GM18868 (cell line): ENCODE measurements around the gene ARHGEF11.

Experiments used
- ATAC-seq: cut with Tn5 transposase; IDR thresholded peaks from one replicate; pipeline ENCODE4 v1.9.1; 2021; ENCODE audit warnings: mild to moderate bottlenecking, moderate library complexity; ENCODE audit not compliant: unreplicated experiment

ARHGEF11 gene

DNA sequence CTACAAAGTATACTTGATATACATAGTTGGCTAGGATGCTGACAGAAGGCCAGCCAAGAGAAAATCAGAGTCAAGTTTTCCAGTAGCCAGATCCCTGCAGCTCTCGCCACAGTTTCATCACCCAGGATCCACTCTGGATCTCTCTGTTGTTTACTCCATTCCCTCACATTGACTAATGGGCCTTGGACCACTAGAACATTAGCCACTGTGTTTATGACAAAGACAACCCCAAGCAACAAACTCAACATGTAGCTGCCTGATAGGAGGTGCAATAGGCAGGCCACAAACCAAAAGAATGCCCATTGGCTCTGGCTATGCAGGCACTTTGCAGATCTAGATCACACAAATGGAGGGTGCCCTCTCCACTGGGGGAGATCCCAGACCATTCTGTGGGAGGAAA, 44.2 kb downstream of the ARHGEF11 start:
- no peak for ATAC-seq

DNA sequence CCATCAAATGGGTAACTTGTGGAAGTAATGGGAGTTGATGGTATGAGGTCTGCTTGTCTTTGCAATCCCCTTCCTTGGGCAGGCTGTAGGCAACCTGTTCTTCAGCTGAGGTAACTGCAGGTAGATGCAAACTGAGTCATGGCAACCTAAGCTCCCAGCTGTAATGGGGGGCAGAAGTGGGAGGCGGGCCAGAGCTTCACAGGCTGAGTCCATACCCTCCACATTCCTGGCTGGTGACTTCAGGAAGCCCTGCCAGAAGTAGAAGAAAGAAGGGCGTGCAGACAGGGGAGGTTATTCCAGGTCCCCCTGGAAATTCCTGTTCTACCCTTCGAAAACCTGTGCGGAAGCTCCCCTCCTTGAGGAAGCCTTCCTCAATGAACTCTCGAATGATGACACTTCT, 44.9 kb downstream of the ARHGEF11 start:
- no peak for ATAC-seq

DNA sequence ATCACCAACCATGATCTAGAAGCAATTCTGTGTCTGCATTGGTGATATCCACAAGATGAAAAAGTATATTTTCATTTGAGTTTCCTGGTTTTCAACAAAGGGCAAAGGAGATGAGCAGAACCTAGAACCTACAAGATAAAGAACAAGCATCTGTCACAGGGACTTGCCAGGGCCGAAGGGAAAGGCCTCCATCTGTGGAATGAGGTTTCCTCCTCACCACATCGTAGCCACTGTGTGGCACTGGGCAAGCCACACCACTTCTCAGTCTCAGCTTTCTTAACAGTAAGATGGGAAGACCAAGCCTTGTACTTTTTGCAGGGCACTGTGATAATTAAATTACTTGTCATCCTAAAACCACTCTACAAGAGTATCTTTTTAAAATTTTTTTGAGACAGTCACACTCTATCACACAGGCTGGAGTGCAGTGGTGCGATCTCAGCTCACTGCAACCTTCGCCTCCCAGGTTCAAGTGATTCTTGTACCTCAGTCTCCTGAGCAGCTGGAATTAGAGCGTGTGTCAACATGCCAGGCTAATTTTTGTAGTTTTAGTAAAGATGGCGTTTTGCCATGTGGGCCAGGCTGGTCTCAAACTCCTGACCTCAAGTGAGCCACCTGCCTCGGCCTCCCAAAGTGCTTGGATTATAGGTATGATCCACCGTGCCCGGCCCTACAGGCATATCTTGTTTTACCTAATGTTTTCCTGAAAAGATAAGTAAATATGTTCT, 45.8 kb downstream of the ARHGEF11 start:
- no peak for ATAC-seq

DNA sequence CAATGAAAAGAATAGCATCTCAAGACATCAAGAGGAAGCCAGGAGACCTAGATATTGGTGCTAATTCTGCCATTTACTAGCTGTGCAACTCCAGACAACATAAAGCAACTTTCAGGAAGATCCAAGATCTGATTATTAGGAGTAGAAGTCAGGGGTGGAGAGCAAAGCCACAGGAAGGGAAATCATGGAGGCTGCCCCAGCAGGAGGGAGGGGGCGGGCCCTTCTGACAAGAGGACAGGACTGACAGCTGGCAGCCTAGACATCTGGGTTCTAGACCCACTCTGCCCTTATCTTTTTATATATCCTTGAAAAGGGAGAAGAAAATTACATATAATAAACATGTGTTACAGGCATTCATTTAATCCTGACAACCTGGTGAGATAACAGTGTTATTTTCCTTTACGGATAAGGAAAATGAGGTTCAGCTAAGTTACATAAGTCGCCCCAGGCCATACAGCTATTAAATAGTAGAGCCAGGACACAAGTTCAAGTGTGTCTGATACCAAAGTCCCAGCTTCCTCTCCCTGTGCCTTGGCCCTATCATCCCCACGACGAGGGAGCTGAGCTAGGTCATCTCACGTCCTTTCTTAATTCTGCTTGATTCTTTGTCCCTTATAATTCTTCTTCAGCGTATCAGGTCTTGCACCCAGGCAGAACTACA, 46.6 kb downstream of the ARHGEF11 start:
- no peak for ATAC-seq

DNA sequence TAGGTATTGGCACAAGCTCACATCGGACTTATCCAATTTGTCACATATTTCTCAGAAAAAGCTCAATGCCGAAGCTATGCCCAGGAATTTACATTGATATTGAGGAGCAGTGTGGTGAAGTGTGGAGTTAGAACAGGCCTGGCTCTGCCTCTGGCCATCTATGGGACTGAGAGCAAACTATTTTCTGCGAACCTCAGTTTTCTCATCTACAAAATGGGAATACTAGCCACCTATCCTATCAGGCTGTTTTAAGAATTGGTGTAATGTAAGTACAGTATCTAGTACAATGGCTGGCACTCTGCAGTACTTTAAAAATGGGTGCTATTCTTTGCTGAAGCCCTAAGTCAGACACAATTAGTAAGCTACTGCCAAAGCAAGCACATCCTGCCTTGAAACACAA, 47.2 kb downstream of the ARHGEF11 start:
- ATAC-seq: no peak

DNA sequence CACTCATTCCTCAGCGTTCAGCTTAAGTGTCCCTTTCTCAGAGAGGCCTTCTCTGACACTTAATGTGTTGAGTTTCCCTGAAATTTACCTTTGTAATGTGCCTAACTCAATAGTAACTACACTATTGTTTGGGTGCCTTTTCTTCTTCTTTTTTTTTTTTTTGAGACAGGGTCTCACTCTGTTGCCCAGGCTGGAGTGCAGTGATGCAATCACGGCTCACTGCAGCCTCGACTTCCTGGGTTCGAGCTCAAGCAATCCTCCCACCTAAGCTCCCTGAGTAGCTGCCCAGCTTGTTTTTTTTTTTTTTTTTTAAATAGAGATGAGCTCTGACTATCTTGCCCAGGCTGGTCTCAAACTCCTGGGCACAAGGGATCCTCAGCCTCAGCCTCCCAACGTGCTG, 50.1 kb downstream of the ARHGEF11 start:
- ATAC-seq: no peak

DNA sequence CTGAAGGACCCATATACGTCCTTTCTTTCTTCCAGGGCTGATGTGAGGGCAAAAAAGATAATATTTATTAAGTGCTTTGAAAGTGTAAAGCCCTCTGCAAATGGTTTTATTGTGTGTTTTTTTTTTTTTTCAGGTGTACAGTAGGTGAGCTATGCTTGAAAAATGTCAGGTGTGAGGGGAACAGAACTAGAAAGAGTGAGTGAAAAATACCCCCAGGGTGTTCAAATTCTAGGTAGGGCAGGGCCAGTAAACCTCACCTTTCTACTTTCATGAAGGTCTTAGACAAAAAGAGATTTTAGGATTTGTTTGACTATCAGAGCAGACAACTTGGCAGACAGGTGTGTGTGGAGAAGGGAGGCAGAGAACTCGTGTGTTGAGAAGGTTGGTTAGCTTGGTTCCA, 51.3 kb downstream of the ARHGEF11 start:
- no peak for ATAC-seq

DNA sequence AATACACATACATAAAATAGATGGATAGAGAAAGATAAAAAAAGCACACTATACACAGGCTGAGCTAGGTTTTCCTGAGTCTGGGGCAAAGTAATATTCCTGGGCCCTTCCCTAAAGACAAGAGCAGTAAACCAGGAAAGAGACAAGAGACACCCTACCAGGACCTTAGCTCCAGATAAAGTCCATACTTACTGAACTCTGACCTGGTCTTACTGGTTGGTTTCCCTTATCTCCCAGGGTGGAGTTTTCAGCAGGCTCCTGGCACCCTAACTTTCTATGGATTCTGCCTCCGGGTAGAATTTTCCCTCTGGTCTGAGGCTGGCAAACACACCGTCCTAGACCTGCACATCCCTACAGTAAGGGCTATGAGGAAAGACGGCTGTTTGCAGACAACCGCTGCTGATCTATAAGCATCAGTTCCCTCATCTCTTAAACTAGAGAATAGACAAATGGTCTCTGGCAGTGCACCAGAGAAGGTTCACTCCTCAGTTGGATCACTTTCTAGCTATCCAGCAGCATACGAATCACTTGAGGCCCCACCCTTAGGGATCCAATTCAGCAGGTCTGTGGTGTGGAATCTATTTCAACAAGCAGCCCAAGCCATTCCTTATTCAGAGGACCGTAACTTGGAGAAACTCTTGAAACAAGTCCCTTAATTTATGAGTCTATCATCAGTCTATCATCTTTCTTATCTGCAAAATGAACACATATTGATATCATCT, 52.0 kb downstream of the ARHGEF11 start:
- no peak for ATAC-seq

DNA sequence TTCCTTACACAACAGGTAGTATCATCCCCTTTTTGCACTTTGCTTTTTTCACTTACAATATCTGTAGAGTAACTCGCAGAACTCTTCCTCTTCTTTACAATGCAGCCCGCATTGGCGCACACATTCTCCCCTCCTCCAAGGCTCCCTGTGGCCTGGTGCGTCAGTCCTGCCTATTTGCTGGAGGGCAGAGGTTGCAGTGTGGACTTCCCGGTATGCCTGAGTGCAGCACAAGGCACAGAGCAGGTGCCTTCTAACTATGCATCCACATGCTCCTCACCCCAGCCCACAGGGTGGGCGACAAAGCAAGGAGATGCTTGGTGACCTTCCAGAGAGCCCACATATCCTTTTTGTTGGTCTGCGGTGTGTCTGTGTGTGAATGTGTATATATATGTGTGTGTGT, 53.3 kb downstream of the ARHGEF11 start:
- no peak for ATAC-seq

DNA sequence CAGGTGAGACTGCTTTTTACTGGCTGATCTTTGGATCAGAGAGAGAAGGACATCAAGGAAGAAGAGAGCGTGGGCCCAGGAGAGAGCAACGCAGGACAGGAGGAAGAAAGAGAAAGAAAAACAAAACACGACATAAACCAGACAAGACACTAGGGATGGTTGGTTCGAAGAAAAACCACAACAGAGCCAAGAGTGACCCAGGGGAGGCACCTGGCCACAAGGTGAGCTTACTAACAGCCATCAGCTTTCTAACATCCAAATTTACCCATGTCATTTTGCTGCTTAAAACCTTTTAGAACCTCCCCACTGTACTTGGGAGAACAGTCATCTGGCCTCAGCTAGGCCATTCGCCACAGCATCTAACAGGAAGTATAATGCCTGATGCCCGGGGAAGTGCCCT, 57.8 kb downstream of the ARHGEF11 start:
- no peak for ATAC-seq

DNA sequence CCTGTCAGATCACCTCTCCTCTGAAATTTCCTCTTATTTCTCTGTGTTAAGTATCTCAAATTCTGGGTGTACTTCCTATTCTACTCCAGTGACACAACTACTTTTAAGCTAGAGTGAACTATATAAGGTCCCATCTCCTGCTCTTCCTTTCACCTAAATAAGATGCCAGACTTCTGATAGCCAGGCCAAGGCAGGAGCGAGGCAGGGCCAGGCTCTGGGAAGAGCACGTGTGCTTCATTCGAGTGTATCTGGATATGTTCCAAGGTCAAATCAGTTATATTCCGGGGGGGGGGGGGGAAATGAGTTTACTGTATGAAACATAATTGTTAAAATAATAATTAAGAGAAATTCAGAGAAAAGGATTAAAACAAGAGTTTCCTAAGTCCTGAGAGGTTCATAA, 65.0 kb downstream of the ARHGEF11 start:
- no peak for ATAC-seq

DNA sequence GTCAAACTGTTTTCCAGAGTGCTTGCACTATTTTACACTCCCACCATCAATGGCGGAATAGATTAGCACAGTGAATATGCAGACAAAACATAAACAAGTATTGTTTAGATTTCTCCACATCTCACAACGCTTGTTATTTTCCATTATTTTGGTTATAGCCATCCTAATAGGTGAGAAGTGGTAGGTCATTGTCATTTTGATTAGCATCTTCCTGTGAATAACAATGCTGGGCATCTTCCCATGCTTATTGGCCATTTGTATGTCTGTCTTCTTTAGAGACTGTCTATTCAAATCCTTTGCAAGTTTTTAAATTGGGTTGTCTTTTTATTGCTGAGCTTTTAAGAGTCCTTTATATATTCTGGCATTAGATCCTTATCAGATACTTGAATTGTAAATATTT, 70.5 kb downstream of the ARHGEF11 start:
- no peak for ATAC-seq

DNA sequence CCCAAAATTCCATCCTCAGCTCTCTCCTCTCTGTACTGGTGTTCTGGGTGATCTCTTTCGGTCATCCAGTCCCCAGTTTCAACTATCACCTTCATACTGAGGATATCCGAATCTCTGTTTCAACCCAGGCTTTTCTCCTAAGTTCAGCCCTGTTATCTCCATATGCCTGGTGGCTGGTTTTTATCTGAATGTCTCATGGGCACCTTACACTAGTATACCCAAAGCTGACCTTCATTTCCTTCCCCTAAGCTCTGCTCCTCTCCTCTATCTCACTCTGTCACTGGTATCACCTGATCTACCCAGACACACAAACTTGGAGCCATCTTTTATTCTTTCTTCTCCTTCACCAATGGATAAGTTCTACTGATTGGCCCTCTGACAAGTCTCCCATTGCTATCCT, 72.1 kb downstream of the ARHGEF11 start:
- ATAC-seq: no peak

DNA sequence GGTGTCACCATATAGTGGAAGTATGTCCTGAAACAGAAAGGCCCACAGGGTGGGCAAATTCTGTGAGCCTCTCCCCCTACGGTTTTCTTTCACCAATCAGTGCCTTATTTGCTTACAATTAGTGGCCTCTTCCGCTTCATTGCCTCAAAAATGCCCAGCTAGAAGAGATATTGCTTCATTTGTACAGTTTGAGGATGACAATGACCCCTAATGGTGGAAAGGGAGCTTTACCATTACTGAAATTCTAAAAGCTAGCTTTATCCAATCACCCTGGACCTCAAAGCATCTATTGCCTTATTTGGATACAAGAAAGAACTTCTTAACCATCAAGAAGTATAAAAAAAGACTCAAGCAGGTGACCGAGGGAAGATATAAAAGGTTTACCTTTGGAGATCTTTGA, 75.5 kb downstream of the ARHGEF11 start:
- ATAC-seq: no peak

DNA sequence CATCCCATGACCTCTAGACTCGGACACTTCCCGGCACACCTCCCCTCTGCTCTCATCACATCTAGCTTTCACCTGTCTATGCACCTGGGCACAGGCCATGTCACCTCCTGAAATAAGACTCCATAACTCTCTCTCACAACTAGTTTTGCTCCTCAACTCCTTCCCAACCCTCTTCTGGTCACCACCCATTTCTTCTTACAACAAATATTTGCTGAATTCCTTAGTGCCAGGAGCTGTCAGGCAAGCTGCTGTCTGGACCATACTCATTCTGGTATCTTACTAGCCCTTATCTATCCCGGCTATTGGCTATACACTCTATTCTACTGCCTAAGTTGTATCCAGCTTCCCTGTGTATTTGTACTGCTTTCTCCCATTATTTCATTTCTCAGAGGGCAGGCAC, 76.0 kb downstream of the ARHGEF11 start:
- ATAC-seq: no peak

DNA sequence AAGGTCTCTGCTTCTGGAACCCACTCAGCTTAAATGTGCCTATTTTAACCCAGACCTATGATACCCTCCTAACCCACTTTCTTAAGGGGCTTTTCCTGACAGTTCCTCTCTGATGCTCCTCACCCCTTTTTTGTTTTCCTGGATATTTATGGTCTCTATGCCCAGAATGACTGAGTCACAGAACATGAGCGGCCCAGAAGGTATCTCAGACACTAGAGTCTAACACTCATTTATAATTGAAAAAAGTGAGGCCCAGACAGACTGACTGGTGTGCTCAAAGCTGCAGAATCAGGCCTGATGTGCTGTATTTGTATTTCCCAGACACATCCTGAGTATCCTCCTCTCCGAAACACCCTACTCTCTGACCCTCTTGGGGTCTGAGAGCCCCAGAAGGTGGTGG, 81.1 kb downstream of the ARHGEF11 start:
- ATAC-seq: no peak

DNA sequence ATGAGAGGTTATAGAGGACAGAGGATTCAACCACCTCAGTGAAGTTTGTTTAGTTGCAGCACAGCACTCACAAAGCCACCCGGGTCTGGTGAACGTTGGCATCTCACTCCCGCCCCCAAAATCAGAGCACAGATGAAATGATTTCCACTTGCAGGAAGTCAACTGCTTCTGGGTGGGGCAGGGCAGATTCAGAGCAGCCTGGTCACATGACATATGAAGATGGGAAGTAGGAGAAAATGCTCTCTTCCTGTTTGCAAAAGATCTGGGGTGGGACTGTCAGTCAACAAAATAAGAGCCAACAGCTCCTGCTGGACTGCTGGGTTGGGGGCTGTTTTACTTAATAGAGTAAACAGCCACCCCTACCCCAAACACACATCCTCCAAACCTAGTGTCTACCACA, 81.9 kb downstream of the ARHGEF11 start:
- ATAC-seq: no peak

DNA sequence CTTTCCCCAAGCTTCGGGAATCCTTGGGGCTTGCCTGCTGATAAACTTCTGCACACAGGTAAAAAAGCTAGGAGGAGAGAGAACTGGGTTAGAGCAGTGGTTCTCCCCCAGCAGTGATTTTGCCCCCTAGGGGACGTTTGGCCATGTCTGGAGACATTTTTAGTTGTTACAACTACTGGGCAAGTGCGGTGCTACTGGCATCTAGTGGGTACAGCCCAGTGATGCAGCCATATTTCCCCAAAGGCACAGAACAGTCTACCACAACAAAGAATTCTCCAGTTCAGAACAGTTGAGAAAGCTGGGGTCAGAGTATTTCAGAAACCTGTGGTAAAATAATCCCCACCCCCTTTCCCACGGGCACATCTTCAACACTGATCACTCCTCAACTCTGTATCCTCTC, 83.8 kb downstream of the ARHGEF11 start:
- no peak for ATAC-seq

DNA sequence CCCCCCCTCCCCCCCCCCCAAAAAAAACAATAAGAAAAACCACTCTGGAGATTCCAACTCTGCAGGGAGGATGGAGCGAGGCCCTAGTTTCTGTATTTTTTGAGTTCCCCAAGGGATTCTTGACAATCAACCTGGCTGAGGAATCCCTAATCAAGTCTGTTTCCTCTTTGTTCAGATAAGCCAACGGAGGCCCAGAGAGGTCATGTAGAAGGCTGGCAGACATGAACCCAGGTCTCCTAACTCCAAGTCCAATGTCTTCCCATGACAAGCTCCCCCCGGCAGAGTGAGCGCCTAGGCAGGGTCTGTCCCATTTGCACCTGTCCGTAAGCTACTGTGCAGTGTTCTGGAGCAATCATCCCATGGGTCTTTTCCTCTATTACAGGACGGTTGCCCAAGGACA, 85.6 kb downstream of the ARHGEF11 start:
- no peak for ATAC-seq

DNA sequence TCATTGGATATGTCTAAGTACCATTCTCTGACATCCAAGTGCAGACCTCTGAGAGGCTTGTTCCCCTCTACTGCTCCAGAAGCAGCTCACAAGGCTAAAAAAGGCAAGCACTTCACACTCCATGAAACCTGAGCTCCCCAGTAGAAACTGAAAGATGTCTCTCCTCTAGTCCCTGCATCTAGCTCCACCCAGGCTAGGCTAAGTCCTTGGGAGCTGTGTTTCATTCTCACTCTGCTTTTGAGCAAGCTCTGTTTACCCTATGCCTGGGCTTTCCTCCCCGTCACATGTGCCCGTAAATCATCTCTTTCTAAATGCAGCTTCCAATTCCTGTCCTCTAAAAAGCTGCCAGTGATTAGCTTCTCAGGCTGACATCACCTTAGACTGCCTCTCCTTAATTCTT, 86.1 kb downstream of the ARHGEF11 start:
- peak; percentile 38 for ATAC-seq

DNA sequence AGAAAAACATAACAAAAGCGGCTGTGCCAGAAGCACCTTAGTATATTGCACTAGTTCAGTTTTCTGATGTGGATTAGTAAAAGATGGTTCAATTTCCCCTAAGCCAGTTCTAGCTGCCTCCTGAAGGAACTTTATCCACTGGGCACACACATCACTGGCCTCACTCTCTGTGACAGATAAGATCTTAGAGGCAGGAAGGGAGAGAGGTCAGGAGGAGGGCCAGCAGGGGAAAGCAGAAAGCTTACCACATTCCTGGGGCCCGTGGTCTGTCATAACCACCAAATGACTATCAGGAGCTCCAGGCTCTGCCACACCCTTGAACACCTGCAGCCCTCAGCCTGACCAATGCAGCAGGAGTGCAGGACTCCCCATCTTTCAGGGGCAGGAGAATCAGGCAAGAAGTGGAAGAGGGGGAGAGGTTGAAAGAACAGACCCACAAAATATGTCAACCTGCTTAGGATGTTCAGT, 87.3 kb downstream of the ARHGEF11 start:
- no peak for ATAC-seq

DNA sequence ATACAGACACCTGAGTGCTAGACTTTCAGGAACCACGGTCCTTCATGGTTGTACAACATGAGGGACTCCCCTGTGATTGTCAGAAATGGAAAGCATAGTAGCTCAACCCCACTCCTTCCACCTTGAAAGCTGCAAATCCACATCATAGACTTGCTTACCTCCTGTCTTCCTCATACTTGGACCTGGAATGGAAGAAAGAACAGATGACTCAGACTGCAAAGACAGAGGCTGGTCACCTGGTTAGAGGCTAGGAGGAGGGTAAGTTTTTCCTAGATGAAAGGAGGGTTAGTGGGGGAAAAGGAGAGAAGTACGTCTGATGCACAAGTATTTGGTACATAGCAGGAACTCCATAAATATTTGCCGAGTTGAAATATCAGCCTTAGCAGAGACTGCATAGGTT, 87.9 kb downstream of the ARHGEF11 start:
- no peak for ATAC-seq
